ENCODE measurements around the gene POLR2H.

The POLR2H gene

GRCh38 chr3:184384856-184385422, 23.4 kb downstream of the POLR2H start:
- no peak overlapping the region for H3K9ac ChIP-seq (ENCODE audit: low read depth in 1 of 2, low read length in 2 of 2)
- H3K4me3 ChIP-seq (ENCODE audit: low read length in 2 of 2) = no peak overlapping the region
- H3K36me3 ChIP-seq (ENCODE audit: control insufficient read depth in 2 of 2, insufficient read depth in 2 of 2, low read length in 2 of 2) = no peaks in the 10 kb centered on the region
- H3K27ac ChIP-seq (ENCODE audit: low read depth in 2 of 2, low read length in 2 of 2) = no peak overlapping the region
- no peaks in the 10 kb centered on the region for H3K9me3 ChIP-seq (ENCODE audit: control insufficient read depth in 2 of 2, low read length in 2 of 2)
- peaks cover 16 to 25% of the 10 kb centered on the region in 2 donors for H3K27me3 ChIP-seq (ENCODE audit: control insufficient read depth in 2 of 2, insufficient read depth in 2 of 2, low read length in 2 of 2)
- peaks cover 8 to 10% of the 10 kb centered on the region in 2 donors for H3K4me1 ChIP-seq (ENCODE audit: control insufficient read depth in 2 of 2, insufficient read depth in 2 of 2, low read length in 2 of 2)

DNA sequence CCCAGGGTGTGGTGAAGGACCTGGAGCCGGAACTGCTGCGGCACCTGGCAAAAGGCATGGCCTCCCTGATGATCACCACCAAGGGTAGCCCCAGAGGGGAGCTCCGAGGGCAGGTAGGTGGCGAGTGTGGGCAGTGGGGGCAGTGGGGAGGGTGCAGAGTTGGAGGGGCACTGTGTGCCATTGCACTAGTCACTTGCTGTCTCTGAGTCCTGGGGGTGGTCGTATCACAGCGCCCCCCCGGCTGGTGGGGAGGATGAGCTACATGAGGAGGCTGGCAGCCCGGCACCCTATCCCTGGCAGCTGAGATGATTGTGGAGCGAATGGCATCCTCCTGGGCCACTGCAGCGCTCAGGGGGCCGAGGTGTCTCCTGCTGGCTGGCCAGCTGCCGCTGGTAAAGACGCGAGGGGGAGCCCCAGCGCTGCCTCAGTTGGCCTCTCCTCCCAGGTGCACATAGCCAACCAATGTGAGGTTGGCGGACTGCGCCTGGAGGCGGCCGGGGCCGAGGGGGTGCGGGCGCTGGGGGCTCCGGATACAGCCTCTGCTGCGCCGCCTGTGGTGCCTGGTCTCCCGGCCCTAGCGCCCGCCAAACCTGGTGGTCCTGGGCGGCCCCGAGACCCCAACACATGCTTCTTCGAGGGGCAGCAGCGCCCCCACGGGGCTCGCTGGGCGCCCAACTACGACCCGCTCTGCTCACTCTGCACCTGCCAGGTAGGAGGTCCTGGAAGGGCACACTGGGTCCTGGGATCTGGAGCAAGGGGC, 24.7 kb downstream of the POLR2H start:
- no peak overlapping the region for H3K9ac ChIP-seq (ENCODE audit: low read depth in 1 of 2, low read length in 2 of 2)
- no peak overlapping the region for H3K27ac ChIP-seq (ENCODE audit: low read depth in 2 of 2, low read length in 2 of 2)
- H3K4me1 ChIP-seq (ENCODE audit: control insufficient read depth in 2 of 2, insufficient read depth in 2 of 2, low read length in 2 of 2) = peaks cover 0 to 4% of the 10 kb centered on the region in 2 donors
- H3K4me3 ChIP-seq (ENCODE audit: low read length in 2 of 2) = no peak overlapping the region
- peaks cover 9 to 20% of the 10 kb centered on the region in 2 donors for H3K27me3 ChIP-seq (ENCODE audit: control insufficient read depth in 2 of 2, insufficient read depth in 2 of 2, low read length in 2 of 2)
- H3K9me3 ChIP-seq (ENCODE audit: control insufficient read depth in 2 of 2, low read length in 2 of 2) = no peaks in the 10 kb centered on the region
- H3K36me3 ChIP-seq (ENCODE audit: control insufficient read depth in 2 of 2, insufficient read depth in 2 of 2, low read length in 2 of 2) = no peaks in the 10 kb centered on the region

DNA sequence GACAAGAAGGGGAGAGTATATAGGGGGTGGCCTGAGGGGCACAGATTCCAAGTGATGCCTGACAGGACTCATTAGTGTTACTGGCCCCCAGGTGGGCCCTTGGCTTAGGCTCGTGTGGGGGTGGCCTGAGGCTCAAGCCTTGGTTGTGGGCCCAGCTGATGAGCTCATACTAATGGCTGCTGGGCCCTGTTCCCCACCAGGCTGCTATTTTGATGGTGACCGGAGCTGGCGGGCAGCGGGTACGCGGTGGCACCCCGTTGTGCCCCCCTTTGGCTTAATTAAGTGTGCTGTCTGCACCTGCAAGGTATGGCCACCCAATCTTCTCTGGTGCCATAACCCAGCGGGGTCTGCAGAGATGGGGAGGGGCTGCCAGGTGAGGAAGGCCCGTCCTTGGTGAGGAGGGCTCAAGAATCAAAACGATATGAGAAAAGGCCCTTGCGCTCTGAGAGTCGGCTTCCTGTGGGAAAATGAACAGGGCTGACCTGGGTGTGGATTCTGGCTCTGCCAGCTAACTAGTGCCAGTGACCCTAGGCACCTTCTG, 25.7 kb downstream of the POLR2H start:
- Histone ChIP-seq H3K9ac (ENCODE audit: low read depth in 1 of 2, low read length in 2 of 2) (no peak overlapping the region), H3K36me3 (ENCODE audit: control insufficient read depth in 2 of 2, insufficient read depth in 2 of 2, low read length in 2 of 2) (no peaks in the 10 kb centered on the region)

GRCh38 chr3:184388164-184388935, 26.8 kb downstream of the POLR2H start:
- Histone ChIP-seq H3K4me3 (ENCODE audit: low read length in 2 of 2) (no peak overlapping the region), H3K27ac (ENCODE audit: low read depth in 2 of 2, low read length in 2 of 2) (no peak overlapping the region), H3K36me3 (ENCODE audit: control insufficient read depth in 2 of 2, insufficient read depth in 2 of 2, low read length in 2 of 2) (no peaks in the 10 kb centered on the region), H3K4me1 (ENCODE audit: control insufficient read depth in 2 of 2, insufficient read depth in 2 of 2, low read length in 2 of 2) (no peaks in the 10 kb centered on the region), H3K9me3 (ENCODE audit: control insufficient read depth in 2 of 2, low read length in 2 of 2) (no peaks in the 10 kb centered on the region), H3K9ac (ENCODE audit: low read depth in 1 of 2, low read length in 2 of 2) (no peak overlapping the region), H3K27me3 (ENCODE audit: control insufficient read depth in 2 of 2, insufficient read depth in 2 of 2, low read length in 2 of 2) (peaks cover 3 to 7% of the 10 kb centered on the region in 2 donors)

More for the DNA sequence above, 25.7 kb downstream of the POLR2H start:
- Histone ChIP-seq H3K27me3 (ENCODE audit: control insufficient read depth in 2 of 2, insufficient read depth in 2 of 2, low read length in 2 of 2) (peaks cover 7 to 10% of the 10 kb centered on the region in 2 donors), H3K9me3 (ENCODE audit: control insufficient read depth in 2 of 2, low read length in 2 of 2) (no peaks in the 10 kb centered on the region), H3K4me3 (ENCODE audit: low read length in 2 of 2) (no peak overlapping the region), H3K27ac (ENCODE audit: low read depth in 2 of 2, low read length in 2 of 2) (no peak overlapping the region), H3K4me1 (ENCODE audit: control insufficient read depth in 2 of 2, insufficient read depth in 2 of 2, low read length in 2 of 2) (no peaks in the 10 kb centered on the region)

DNA sequence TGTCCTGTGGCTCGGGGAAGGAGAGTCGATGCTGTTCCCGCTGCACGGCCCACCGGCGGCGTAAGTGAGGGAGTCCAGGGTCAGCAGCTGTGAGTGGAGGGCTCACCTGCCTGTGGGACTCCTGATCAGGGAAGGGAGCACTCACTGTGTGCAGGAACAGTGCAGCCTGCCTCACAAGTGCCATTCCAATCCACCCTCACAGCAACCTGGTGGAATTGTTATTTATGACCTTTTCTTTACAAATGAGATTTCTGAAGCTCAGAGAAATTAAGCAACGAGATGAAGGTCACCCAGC, 27.4 kb downstream of the POLR2H start:
- no peaks in the 10 kb centered on the region for H3K9me3 ChIP-seq (ENCODE audit: control insufficient read depth in 2 of 2, low read length in 2 of 2)
- no peaks in the 10 kb centered on the region for H3K36me3 ChIP-seq (ENCODE audit: control insufficient read depth in 2 of 2, insufficient read depth in 2 of 2, low read length in 2 of 2)
- no peak overlapping the region for H3K27ac ChIP-seq (ENCODE audit: low read depth in 2 of 2, low read length in 2 of 2)
- H3K27me3 ChIP-seq (ENCODE audit: control insufficient read depth in 2 of 2, insufficient read depth in 2 of 2, low read length in 2 of 2) = peaks cover 2 to 6% of the 10 kb centered on the region in 2 donors
- no peak overlapping the region for H3K4me3 ChIP-seq (ENCODE audit: low read length in 2 of 2)
- no peaks in the 10 kb centered on the region for H3K4me1 ChIP-seq (ENCODE audit: control insufficient read depth in 2 of 2, insufficient read depth in 2 of 2, low read length in 2 of 2)
- no peak overlapping the region for H3K9ac ChIP-seq (ENCODE audit: low read depth in 1 of 2, low read length in 2 of 2)

DNA sequence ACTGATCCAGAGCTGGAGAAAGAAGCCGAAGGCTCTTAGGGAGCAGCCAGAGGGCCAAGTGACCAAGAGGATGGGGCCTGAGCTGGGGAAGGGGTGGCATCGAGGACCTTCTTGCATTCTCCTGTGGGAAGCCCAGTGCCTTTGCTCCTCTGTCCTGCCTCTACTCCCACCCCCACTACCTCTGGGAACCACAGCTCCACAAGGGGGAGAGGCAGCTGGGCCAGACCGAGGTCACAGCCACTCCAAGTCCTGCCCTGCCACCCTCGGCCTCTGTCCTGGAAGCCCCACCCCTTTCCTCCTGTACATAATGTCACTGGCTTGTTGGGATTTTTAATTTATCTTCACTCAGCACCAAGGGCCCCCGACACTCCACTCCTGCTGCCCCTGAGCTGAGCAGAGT, 27.9 kb downstream of the POLR2H start:
- no peaks in the 10 kb centered on the region for H3K4me1 ChIP-seq (ENCODE audit: control insufficient read depth in 2 of 2, insufficient read depth in 2 of 2, low read length in 2 of 2)
- peaks cover 2 to 3% of the 10 kb centered on the region in 2 donors for H3K27me3 ChIP-seq (ENCODE audit: control insufficient read depth in 2 of 2, insufficient read depth in 2 of 2, low read length in 2 of 2)
- no peaks in the 10 kb centered on the region for H3K36me3 ChIP-seq (ENCODE audit: control insufficient read depth in 2 of 2, insufficient read depth in 2 of 2, low read length in 2 of 2)

DNA sequence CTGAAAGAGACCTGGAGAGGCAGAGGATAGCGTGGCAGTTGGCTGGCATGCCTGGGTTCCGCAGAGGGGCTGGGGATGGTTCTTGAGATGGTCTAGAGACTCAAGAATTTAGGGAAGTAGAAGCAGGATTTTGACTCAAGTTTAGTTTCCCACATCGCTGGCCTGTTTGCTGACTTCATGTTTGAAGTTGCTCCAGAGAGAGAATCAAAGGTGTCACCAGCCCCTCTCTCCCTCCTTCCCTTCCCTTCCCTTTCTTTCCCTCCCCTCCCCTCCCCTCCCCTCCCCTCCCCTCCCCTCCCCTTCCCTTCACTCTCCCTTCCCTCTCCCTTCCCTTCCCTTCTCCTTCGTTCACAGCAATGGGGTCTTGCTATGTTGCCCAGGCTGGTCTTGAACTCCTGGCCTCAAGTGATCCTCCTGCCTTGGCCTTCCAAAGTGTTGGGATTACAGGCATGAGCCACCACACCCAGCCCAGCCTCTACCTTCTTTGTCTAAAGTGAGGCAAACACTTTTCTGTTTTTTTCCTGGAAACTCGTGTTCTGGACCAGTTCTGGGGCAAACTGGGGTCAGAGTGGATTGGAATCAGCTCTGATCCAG, 28.5 kb downstream of the POLR2H start:
- no peaks in the 10 kb centered on the region for H3K9me3 ChIP-seq (ENCODE audit: control insufficient read depth in 2 of 2, low read length in 2 of 2)
- H3K36me3 ChIP-seq (ENCODE audit: control insufficient read depth in 2 of 2, insufficient read depth in 2 of 2, low read length in 2 of 2) = no peaks in the 10 kb centered on the region
- H3K27ac ChIP-seq (ENCODE audit: low read depth in 2 of 2, low read length in 2 of 2) = no peak overlapping the region
- H3K4me3 ChIP-seq (ENCODE audit: low read length in 2 of 2) = no peak overlapping the region
- H3K9ac ChIP-seq (ENCODE audit: low read depth in 1 of 2, low read length in 2 of 2) = no peak overlapping the region
- peaks cover 2 to 3% of the 10 kb centered on the region in 2 donors for H3K27me3 ChIP-seq (ENCODE audit: control insufficient read depth in 2 of 2, insufficient read depth in 2 of 2, low read length in 2 of 2)
- no peaks in the 10 kb centered on the region for H3K4me1 ChIP-seq (ENCODE audit: control insufficient read depth in 2 of 2, insufficient read depth in 2 of 2, low read length in 2 of 2)

More for the DNA sequence above, 27.9 kb downstream of the POLR2H start:
- no peak overlapping the region for H3K4me3 ChIP-seq (ENCODE audit: low read length in 2 of 2)
- H3K27ac ChIP-seq (ENCODE audit: low read depth in 2 of 2, low read length in 2 of 2) = no peak overlapping the region
- no peak overlapping the region for H3K9ac ChIP-seq (ENCODE audit: low read depth in 1 of 2, low read length in 2 of 2)
- no peaks in the 10 kb centered on the region for H3K9me3 ChIP-seq (ENCODE audit: control insufficient read depth in 2 of 2, low read length in 2 of 2)

GRCh38 chr3:184391266-184391665, 29.8 kb downstream of the POLR2H start:
- Histone ChIP-seq H3K36me3 (ENCODE audit: control insufficient read depth in 2 of 2, insufficient read depth in 2 of 2, low read length in 2 of 2) (no peaks in the 10 kb centered on the region), H3K9me3 (ENCODE audit: control insufficient read depth in 2 of 2, low read length in 2 of 2) (no peaks in the 10 kb centered on the region), H3K4me3 (ENCODE audit: low read length in 2 of 2) (no peak overlapping the region), H3K27me3 (ENCODE audit: control insufficient read depth in 2 of 2, insufficient read depth in 2 of 2, low read length in 2 of 2) (peaks cover 3 to 4% of the 10 kb centered on the region in 2 donors), H3K27ac (ENCODE audit: low read depth in 2 of 2, low read length in 2 of 2) (no peak overlapping the region), H3K4me1 (ENCODE audit: control insufficient read depth in 2 of 2, insufficient read depth in 2 of 2, low read length in 2 of 2) (no peaks in the 10 kb centered on the region), H3K9ac (ENCODE audit: low read depth in 1 of 2, low read length in 2 of 2) (no peak overlapping the region)

GRCh38 chr3:184395320-184395660, 33.8 kb downstream of the POLR2H start:
- no peaks in the 10 kb centered on the region for H3K36me3 ChIP-seq (ENCODE audit: control insufficient read depth in 2 of 2, insufficient read depth in 2 of 2, low read length in 2 of 2)
- H3K27ac ChIP-seq (ENCODE audit: low read depth in 2 of 2, low read length in 2 of 2) = no peak overlapping the region
- peaks cover 3 to 4% of the 10 kb centered on the region in 2 donors for H3K27me3 ChIP-seq (ENCODE audit: control insufficient read depth in 2 of 2, insufficient read depth in 2 of 2, low read length in 2 of 2)

DNA sequence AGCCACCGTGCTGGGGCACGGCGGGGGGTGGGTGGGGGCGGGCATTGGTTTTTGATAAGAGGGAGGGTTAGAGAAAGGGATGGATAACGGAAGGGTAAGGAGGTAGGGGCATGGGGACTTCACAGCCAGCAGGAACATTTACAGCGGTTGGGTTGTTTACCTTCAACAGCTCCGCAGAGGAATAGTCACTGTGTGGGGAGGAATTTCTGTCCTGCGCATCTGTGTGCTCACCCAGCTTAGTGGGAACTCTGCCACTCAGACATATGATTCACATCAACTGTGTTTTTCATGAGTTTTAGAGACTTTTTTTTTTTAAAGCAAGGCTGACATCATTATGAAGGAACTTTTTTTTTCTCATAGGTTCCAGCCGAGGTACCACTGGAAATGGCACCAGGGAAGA, 37.9 kb downstream of the POLR2H start:
- Histone ChIP-seq H3K9ac (ENCODE audit: low read depth in 1 of 2, low read length in 2 of 2) (no peak overlapping the region), H3K9me3 (ENCODE audit: control insufficient read depth in 2 of 2, low read length in 2 of 2) (no peaks in the 10 kb centered on the region), H3K36me3 (ENCODE audit: control insufficient read depth in 2 of 2, insufficient read depth in 2 of 2, low read length in 2 of 2) (no peaks in the 10 kb centered on the region), H3K27ac (ENCODE audit: low read depth in 2 of 2, low read length in 2 of 2) (no peak overlapping the region), H3K4me1 (ENCODE audit: control insufficient read depth in 2 of 2, insufficient read depth in 2 of 2, low read length in 2 of 2) (no peaks in the 10 kb centered on the region), H3K27me3 (ENCODE audit: control insufficient read depth in 2 of 2, insufficient read depth in 2 of 2, low read length in 2 of 2) (peaks cover 8 to 10% of the 10 kb centered on the region in 2 donors), H3K4me3 (ENCODE audit: low read length in 2 of 2) (no peak overlapping the region)

More at GRCh38 chr3:184395320-184395660, 33.8 kb downstream of the POLR2H start:
- H3K9me3 ChIP-seq (ENCODE audit: control insufficient read depth in 2 of 2, low read length in 2 of 2) = no peaks in the 10 kb centered on the region
- H3K9ac ChIP-seq (ENCODE audit: low read depth in 1 of 2, low read length in 2 of 2) = no peak overlapping the region
- no peak overlapping the region for H3K4me3 ChIP-seq (ENCODE audit: low read length in 2 of 2)
- H3K4me1 ChIP-seq (ENCODE audit: control insufficient read depth in 2 of 2, insufficient read depth in 2 of 2, low read length in 2 of 2) = no peaks in the 10 kb centered on the region

All from mucosa of rectum (tissue), 2 donors.